Measurements from ENCODE around the gene STX8.

STX8 gene

DNA sequence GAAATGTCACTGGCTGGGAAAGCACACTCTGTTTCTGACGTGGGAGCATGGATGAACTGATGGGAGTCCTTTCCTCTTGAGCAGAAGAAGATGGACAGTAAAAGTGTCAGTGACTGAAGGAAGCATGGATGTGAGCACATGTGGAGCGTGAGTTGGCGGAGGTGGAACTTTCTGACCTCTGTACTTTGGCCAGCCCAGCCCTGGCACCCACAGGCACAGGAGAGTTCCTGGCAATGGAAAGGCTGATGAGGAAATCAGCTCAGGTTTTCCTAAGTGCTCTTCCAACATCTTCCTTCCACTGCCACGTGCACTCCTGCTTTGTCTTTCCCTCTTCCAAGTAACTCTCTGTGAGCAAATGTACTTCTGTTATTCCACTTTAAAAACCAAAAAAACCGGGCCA is 277.5 kb downstream of the STX8 start:
- no peak for DNase-seq (ENCODE audit: low read depth)

DNA sequence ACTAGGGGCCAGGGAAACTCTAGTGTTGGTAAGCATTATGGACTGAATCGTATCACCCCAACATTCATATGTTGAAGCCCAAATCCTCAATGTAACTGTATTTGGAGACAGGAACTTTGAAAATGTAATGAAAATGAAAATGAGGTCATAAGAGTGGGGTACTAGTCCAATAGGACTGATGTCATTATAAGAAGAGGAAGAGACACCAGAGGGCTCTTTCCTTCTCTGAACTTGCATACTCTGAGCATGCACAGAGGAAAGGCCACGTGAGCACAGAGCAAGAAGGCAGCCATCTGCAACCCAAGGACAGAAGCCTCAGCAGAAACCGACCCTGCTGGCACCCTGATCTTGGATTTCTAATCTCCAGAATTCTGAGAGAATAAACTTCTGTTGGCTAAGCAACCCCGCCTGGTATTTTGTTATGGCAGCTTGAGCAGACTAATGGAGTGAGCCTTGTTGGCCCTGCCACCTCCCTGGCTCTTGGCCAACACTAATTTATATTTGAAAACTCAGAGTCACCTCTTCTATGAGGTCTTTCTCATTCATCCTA is 280.9 kb downstream of the STX8 start:
- no peak for DNase-seq (ENCODE audit: low read depth)

DNA sequence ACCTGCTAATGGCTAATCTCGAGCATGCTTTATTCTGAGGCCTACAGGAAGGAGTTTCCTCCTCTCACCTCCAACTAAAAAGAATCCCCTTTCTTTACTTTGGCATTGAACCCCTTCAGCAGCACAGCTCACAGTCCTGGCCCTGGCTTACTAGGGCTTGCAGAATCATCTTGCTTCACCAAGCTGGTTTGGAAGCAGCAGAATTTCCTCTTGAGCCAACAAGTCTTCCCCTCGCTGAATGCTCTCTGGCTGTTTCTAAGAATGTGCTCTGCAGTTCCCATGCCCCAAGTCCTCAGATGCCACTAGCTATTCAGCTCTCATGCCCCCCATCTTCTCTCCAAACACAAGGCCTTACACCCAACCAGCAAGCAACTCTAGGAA is 283.1 kb downstream of the STX8 start:
- DNase-seq (ENCODE audit: low read depth): no peak

DNA sequence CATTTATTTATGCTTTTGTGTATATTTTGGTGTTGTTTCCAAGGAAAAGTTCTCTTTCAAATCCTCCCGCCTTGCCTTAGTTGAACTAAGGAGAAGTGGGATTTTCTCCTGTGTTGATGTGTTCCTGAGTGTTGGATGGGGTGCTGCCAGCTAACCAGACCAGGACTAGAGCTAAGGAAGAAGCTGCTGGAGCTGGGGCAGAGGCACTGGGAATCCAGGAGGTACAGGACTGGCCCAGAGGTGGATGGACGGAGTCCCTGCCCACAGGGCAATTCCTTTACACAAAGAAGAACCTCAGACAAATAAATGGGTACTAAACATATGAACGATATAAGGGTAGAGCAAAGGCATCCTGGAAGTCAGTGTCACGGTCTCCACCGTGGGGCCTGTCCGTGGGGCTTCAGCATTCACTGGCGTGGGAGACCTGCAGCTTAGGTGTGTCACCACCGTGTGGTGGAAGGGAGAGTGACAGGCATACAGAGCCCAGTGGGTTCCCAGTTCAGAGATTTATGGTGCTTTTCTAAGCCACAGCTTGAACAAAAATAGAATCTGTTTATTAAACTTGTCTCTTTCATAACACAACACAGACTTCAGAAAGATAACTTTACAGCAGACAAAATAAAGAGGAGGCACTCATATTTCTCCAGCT is 283.6 kb downstream of the STX8 start:
- no peak for DNase-seq (ENCODE audit: low read depth)

DNA sequence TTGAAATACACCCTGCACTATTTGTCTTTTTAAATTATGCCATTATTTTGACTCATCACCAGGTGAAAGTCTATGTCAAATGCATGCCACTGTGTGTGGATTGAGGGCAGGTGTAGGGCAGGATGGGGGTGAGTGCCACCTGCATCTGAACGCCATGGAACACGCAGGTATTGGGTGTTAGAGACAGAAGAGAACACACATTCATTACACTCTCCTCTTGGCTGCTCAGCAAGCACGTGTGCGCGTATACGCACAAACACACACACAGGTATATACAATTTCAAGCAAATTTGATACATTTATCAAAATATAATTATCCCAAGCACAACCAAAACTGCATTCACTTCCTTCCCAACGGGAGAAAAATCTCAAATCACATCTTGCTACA is 285.4 kb downstream of the STX8 start:
- DNase-seq (ENCODE audit: low read depth): no peak

DNA sequence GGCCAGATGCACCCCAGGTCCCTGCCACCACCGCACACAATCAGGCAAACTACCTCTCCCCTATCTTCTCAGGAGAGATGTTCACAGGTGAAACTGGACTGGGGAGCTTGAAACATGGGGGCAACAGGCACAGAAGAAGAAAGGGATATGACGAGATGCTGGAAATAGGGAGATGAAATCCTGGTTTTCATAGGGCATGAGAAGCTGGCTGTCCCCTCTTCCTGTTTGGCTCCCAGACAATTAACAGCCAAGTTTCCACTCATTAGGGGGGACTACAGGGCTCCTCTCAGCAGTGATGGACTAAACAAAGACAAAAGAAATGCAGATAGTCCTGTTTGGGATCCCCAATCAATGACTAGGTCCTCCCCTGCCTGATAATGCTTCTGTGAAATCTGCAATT is 288.3 kb downstream of the STX8 start:
- DNase-seq (ENCODE audit: low read depth): no peak

DNA sequence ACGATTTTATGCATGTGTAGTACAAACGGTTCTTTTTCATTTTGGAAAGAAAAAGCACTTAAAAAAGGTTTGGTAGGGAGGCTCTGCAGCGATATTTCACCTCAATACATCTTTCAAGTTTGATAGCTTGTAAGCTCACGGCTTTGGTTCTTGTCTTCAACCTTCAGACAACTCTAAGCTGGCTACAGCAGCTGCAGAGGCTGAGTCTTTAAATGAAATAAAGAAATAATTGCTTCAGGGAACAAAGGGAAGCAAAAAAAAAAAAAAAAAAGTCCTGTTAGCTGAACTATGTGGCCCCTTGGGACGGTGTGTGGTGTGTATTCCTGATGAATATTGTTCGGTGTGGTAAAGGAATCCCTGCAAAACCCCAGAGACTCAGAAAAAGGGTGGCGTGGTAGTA is 289.2 kb downstream of the STX8 start:
- DNase-seq (ENCODE audit: low read depth): no peak

DNA sequence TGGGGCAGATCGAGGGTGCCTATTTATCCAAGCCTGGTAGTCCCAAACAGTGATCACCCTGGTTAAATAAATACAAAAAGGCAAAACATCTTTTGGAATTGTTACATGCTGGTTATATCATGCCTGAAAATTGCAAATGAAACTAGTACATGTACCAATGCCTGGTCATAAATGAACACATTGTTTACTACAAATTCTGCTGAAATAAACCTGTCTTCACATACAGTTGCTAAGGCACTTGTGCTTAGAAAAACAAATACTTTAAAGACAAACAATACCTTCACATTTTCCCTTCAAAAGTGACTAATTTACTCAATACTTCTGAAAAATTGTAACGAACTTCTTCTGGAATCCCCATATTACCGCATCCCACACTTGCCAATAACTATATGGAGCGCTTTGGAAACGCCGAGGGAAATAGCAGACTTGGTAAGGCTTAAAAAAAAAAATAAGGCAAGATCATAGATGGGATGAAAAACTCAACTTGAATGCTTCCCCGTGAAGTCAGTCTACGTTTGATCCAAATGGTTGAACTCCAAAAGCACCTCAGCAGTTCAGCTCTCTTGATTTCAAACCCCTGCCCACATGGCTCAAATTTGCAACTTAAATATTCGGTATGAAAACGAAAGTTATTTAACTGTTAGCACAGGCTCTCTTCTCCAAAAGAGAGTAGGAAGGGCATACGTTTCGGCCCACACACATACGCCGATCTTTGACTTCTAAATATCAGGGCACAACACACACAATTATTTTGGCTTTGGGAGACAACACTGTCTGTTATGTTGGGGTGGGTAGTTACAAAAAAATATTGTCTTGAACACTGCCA is 289.8 kb downstream of the STX8 start:
- DNase-seq (ENCODE audit: low read depth): no peak

DNA sequence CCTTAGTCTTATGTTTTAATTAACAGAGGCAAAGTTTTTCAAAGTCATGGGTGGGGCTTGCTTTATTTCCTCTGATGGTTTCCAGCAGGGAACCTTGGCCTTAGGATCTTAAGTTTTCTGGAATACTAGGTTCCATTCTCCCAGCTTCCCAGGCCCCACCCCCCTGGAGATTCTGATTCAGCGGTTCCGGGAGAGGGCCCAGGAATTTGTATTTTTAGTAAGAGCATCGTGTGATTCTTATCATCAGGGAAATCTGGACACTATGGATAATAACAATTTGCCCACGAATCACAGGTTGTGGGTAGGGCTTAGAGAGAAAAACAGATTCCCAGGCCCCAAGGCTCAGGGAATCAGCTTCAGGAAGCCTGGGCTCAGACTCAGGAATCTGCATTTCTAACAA is 290.7 kb downstream of the STX8 start:
- DNase-seq (ENCODE audit: low read depth): no peak

DNA sequence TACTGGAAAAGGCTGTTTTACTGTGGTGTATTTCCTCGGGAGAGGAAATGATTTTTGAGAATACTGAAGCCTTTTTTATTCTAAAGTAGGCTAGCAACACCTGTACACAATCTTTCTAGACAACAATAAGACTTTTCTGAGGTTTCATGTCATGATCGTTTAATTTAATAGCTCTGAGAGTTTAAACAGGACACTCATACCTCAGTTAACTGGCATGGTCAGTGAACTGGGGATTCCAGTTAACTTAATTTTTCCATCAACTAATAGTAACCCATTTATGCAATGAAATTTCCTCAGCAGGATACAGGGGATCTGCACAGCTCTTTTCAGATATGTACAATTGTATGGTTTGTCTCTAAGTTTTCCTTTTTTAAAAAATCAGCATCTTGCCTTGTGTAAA is 291.7 kb downstream of the STX8 start:
- DNase-seq (ENCODE audit: low read depth): no peak

DNA sequence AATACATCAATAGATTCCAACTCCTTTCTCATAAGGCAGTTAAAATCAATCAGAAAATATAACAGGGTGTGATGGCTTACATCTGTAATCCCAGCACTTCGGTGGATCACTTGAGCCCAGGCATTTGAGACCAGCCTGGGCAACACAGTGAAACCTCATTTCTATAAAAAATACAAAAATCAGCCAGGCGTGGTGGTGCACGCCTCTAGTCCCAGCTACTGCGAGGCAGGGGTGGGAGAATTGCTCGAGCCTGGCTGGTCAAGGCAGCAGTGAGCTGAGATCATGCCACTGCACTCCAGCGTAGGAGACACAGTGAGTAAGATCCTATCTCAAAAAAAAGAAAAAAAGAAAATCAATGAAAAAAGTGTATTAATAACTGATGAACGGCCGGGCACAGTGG is 295.7 kb downstream of the STX8 start:
- no peak for DNase-seq (ENCODE audit: low read depth)

DNA sequence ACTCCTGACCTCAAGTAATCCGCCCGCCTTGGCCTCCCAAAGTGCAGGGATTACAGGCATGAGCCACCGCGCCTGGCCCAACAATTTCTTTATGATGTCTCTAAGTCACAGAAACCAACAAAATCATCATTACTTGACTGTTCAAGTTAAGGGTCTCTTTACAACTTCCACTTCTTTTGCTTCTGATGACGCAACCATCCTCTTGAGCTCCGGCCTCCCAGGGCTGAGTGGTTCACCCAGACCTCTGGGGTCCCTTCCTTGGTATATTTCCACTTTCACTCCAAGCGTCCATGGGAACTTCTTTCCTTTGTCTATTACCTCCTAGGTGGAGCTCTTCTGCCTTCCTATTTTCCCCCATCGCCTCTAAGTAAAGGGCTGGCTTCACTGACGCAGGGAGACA is 300.6 kb downstream of the STX8 start:
- no peak for DNase-seq (ENCODE audit: low read depth)

DNA sequence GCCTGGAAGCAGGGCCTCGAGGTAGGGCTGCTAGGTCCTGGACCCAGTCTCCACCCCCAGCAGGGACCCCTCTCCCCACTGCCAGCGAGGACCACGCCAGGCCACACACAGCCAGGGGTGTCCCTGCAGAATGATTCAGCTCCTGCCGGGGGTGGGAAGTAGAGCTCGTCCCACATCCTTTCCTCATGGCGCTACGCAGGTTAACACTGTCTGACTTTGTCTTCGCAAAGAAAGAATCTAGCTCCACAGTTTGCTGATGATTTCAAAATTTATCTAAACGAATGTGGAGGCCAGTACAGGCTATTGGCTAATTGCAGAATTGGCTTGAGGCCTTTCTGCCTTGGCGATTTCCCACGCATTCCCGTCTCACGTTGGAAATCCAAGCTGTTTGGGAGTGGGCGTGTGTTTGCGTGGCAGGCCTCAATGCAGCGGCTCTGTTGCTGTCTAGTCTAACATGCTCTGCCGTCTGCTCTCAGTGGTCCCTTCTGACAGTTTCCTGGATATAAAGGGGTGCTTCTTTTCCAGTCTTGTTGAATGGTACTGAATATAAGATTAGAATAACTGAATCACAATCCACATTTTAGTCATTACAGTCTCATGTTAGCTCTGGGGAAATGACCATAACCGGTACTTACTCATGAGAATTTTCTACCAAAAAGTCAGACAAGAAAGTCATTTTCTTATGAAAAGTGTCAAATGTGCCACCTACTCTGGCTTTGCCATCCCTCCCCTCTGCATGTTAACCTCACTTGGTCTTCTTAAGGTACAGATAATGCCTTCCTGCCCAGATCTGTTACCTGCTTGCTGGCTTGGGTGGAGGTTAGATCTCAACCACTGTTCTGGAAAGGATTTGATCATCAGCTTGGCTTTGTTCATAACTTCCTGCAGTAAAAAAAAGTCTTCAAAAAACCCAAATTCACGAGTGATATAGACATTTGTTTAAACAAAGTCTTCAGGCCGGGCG is 301.9 kb downstream of the STX8 start:
- no peak for DNase-seq (ENCODE audit: low read depth)

DNA sequence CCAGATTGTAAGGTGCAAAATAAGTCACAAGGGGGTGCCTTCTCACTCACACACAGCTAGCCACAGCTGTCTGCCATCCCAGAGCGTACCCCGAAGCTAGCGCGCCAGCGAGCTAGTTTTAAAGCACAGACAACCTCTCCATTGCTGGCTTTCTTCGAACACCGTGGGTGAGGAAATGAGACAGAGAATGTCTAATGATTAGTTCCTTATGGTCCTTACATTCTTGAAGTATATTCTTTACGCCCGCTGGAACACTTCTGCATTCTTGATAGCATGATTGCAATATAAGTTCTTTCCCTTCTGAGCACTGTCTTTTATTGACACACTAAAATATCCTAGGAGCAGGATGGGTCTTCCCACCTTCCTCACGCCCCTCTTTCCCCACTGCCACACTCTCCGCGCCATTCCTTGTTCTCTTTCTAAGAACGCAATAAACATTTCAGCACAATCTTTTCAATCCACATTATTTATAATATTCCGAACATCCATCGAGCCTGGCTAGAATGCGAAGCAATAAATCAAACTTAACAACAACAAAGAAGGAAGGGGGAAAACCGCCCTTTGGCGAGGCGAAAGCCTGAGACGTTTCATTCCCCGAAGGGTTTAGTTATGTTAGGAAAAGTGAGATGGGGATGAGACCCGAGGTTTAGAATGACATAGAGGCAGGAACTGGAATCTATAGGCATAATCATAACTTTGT is 303.0 kb downstream of the STX8 start:
- DNase-seq (ENCODE audit: low read depth): no peak

DNA sequence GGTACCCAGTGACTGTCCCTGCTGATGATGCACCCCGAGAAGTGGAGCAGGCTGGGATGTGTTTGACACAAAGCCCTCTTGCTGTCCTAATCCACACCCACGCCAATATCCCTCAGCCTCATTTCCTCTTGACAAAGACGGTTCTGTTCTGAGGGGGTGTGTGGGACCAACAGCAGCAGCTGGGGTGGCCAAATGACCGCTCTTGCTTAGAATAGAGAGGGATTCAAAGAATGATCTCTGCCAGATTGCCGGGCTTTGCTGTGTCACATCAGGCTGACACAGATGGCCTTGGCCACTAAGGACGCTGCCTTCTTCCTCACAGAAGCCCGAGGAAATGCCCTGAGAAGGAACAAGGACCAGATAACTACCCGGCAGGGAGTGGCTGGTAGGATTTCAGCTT is 303.6 kb downstream of the STX8 start:
- DNase-seq (ENCODE audit: low read depth): no peak

DNA sequence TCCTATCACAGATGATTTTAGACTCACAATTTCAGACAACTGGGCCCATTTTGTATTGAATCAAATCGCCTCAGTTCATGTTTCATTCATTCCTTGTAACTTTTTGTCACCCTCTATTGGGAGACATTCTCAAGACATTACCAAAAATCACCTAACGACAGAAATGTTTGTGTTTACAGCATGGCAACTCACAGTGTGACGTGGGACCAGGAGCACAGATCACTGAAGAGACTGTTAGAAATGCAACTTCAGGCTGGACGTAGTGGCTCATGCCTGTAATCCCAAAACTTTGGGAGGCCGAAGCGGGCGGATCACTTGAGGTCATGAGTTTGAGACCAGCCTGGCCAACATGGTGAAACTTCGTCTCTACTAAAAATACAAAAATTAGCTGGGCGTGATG is 304.7 kb downstream of the STX8 start:
- DNase-seq (ENCODE audit: low read depth): no peak

DNA sequence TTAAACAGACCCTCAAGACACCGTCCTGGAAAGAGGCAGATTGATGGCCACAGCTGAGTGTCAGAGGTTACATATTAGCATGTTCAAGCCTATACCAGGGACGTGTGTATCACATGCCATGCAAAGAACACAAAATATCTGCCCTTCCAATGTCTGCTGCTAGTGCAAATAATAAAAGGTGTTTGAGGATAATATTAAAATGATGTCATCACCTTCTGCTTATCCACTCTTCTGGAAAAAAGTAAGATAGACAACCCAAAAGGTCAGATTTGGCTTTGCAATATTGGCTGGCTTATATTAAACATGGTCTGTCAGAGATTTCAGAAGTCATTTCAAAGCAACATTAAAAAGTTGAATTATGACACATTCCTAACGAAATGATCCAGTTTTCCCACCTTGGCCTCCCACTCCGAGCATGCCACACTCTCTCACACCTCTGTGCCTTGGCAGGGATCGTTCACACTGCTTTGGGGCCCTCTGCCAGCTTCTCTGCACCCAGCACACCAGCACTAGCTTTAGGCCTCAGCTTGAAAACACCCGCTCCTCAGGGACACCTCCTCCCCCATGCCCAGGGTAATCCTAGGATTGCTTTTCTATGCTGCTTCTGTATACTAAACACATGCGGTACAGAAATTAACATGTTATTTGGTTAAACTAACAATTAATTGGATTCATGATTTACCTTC is 306.1 kb downstream of the STX8 start:
- no peak for DNase-seq (ENCODE audit: low read depth)

DNA sequence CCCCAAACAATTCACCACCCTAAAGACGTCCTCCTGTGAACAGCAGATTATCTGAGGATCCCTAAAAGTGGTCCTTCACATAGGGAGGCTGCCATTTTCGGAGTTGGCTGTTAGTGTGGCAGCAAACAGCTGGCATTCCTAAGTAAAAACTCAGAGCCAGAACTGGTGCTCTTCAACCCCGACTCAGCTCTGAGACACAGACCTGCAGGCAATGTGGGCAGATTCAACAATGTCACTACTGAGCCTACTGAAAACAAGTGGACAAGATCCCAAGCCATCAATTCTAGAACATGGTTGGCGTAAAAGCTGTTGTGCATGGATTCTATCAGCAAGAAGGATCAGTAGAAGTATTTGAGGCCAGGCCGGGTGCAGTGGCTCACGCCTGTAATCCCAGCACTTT is 307.1 kb downstream of the STX8 start:
- no peak for DNase-seq (ENCODE audit: low read depth)

DNA sequence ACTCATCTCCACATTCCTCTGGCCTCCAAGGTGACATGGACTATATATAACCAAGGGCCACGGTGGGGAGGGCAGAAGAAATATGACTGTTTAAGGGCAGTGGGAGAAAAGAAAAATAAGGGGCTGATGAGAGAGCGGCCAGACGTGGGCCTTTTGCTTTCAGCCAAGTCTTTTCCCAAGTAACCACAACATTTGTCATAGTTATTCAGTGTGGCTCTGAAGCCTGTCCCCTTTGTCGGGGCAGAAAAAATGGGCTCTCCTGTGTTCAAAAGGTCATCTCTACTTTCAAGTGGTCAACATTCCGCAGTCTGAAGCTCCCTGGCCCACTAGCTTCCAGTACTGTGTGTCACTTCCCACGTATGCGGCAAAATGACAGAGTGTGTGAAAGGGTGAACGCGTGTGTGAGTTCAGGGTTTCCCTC is 308.9 kb downstream of the STX8 start:
- no peak for DNase-seq (ENCODE audit: low read depth)

DNA sequence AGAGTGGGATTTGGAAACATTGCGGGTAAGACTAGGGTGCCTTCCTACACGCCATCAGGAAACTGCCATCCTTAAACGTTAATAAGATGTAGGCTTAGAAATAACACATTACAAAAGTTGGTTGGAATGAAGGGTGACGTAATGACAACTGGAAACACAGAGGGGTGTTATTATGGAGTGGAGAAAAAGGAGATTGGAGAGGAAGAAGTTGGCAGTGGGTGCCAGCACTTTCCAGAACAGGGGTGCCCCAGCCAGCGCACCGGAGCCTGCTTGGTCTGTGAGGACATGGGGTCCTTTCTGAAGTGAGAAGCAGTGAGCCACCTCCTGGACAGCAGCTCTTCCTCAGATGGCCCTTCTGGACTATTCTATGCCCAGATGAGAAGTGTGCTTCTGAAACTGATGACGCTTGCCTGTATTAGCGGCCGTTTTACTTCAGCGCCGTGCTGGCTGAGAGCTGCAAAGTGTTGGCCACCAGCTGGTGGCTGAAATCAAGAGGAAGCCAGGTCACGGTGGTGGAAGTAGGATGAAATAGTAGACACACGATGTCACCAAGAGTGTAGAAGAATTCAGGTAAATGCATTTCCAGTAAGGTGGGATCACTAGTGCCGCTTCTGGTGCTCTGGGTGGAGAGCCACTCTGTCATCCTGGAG is 309.5 kb downstream of the STX8 start:
- no peak for DNase-seq (ENCODE audit: low read depth)
